Activated CD4-positive, alpha-beta memory T cell treated with anti-CD3 and anti-CD28 coated beads, Interleukin-2, amount 10 ng/mL, durations not matched to agents 7 days and 5 days (primary cell): Measurements from ENCODE around the gene PLXNC1. TPM values are rescaled to one million over a fixed set of nuclear protein-coding genes. Genes with fewer than 3 reads are reported as not detected.
A peak's percentile ranks its signal among the peaks of the same experiment; 100 is the strongest.

Experiments used
- CTCF ChIA-PET: fragments of 350-600 bp; sonication (Branson Sonifier 250); formaldehyde crosslinking; loops from one replicate; lab custom pipeline; 2021; ENCODE audit warnings: antibody characterized with exemption, inconsistent platforms; lab: Charles Lee
- POLR2A ChIA-PET: fragments of 350-600 bp; sonication (Branson Sonifier 250); formaldehyde crosslinking; loops from one replicate; lab custom pipeline; 2021; ENCODE audit warnings: antibody characterized with exemption; lab: Charles Lee
- DNase-seq: peaks from one replicate; pipeline ENCODE4 v3.0.0-alpha.2; 2020
- H3K27ac Mint-ChIP-seq: one replicate; pipeline ENCODE4 v1.8.0; 2021; ENCODE audit warnings: mild to moderate bottlenecking, mixed read lengths
- H3K27me3 Mint-ChIP-seq: one replicate; pipeline ENCODE4 v1.8.0; 2021; ENCODE audit warnings: mixed read lengths
- H3K36me3 Mint-ChIP-seq: one replicate; pipeline ENCODE4 v1.8.0; 2021; ENCODE audit warnings: low read depth, mixed read lengths
- H3K4me1 Mint-ChIP-seq: one replicate; pipeline ENCODE4 v1.8.0; 2021; ENCODE audit warnings: mixed read lengths
- H3K4me3 Mint-ChIP-seq: one replicate; pipeline ENCODE4 v1.8.0; 2021; ENCODE audit warnings: mild to moderate bottlenecking, mixed read lengths
- H3K9me3 Mint-ChIP-seq: one replicate; pipeline ENCODE4 v1.8.0; 2021; ENCODE audit warnings: mixed read lengths
- total RNA-seq, 2 experiments: library from RNA; stranded (reverse); gene quantifications; one replicate each; pipeline ENCODE4 v1.2.3, GENCODE V29; 2021

The PLXNC1 gene
- total RNA-seq, 2 experiments from 2014 or later = 27.0 to 27.1 TPM

- Mint-ChIP-seq H3K4me3 (no peak overlapping the region), H3K9me3 (no peaks in the 10 kb centered on the region), H3K27ac (no peak overlapping the region), H3K27me3 (no peaks in the 10 kb centered on the region), H3K36me3 (peaks cover 49% of the 10 kb centered on the region), H3K4me1 (no peaks in the 10 kb centered on the region)
- POLR2A ChIA-PET = no interaction called here
- DNase-seq = no peak
- CTCF ChIA-PET = no interaction called here
These were observed 74.1 kb downstream of the PLXNC1 start for GRCh38 chr12:94222351-94223084.

- no peaks in the 10 kb centered on the region for H3K27me3 Mint-ChIP-seq
- ChIA-PET CTCF (no interaction called here), POLR2A (interaction anchor here (0.9 kb wide), 1 partner anchor 74 kb away, joined by 3 read pairs; no protein-coding TSS in a partner anchor)
- H3K4me3 Mint-ChIP-seq = no peak overlapping the region
- H3K4me1 Mint-ChIP-seq = no peaks in the 10 kb centered on the region
- DNase-seq = no peak
- H3K9me3 Mint-ChIP-seq = peaks cover under 1% of the 10 kb centered on the region
- peaks cover 60% of the 10 kb centered on the region for H3K36me3 Mint-ChIP-seq
- H3K27ac Mint-ChIP-seq = no peak overlapping the region
These were observed 75.5 kb downstream of the PLXNC1 start for GRCh38 chr12:94223842-94224241.

- peaks cover 63% of the 10 kb centered on the region for H3K36me3 Mint-ChIP-seq
These were observed 77.1 kb downstream of the PLXNC1 start for GRCh38 chr12:94225506-94225905.

GRCh38 chr12:94225947-94226630 lies 77.7 kb downstream of the PLXNC1 start:
- Mint-ChIP-seq H3K4me3 (no peak overlapping the region), H3K4me1 (peaks cover 10% of the 10 kb centered on the region), H3K9me3 (peaks cover 5% of the 10 kb centered on the region), H3K36me3 (peaks cover 62% of the 10 kb centered on the region), H3K27me3 (no peaks in the 10 kb centered on the region), H3K27ac (no peak overlapping the region)
- ChIA-PET POLR2A (no interaction called here), CTCF (no interaction called here)
- no peak for DNase-seq

More at GRCh38 chr12:94225506-94225905, 77.1 kb downstream of the PLXNC1 start:
- CTCF ChIA-PET = no interaction called here
- peaks cover 5% of the 10 kb centered on the region for H3K9me3 Mint-ChIP-seq
- H3K4me1 Mint-ChIP-seq = peaks cover 7% of the 10 kb centered on the region
- H3K4me3 Mint-ChIP-seq = no peak overlapping the region
- POLR2A ChIA-PET = no interaction called here
- H3K27ac Mint-ChIP-seq = no peak overlapping the region
- H3K27me3 Mint-ChIP-seq = no peaks in the 10 kb centered on the region
- no peak for DNase-seq

- ChIA-PET POLR2A (no interaction called here), CTCF (no interaction called here)
- Mint-ChIP-seq H3K36me3 (peaks cover 60% of the 10 kb centered on the region), H3K4me1 (peaks cover 10% of the 10 kb centered on the region), H3K27ac (no peak overlapping the region), H3K9me3 (peaks cover 5% of the 10 kb centered on the region), H3K4me3 (no peak overlapping the region), H3K27me3 (no peaks in the 10 kb centered on the region)
- DNase-seq = no peak
These were observed 78.7 kb downstream of the PLXNC1 start for GRCh38 chr12:94227066-94227465.

- H3K36me3 Mint-ChIP-seq = peaks cover 60% of the 10 kb centered on the region
- H3K4me1 Mint-ChIP-seq = peaks cover 12% of the 10 kb centered on the region
- no peak overlapping the region for H3K27ac Mint-ChIP-seq
- peaks cover 5% of the 10 kb centered on the region for H3K9me3 Mint-ChIP-seq
- no peaks in the 10 kb centered on the region for H3K27me3 Mint-ChIP-seq
- no peak overlapping the region for H3K4me3 Mint-ChIP-seq
- ChIA-PET CTCF (no interaction called here), POLR2A (no interaction called here)
- DNase-seq = no peak
These were observed 80.1 kb downstream of the PLXNC1 start for GRCh38 chr12:94228488-94228907.

GRCh38 chr12:94229902-94230301 lies 81.5 kb downstream of the PLXNC1 start:
- no peak overlapping the region for H3K4me3 Mint-ChIP-seq
- H3K4me1 Mint-ChIP-seq = peaks cover 12% of the 10 kb centered on the region
- H3K9me3 Mint-ChIP-seq = peaks cover 5% of the 10 kb centered on the region
- peaks cover 48% of the 10 kb centered on the region for H3K36me3 Mint-ChIP-seq
- CTCF ChIA-PET = no interaction called here
- DNase-seq = no peak
- H3K27me3 Mint-ChIP-seq = no peaks in the 10 kb centered on the region
- H3K27ac Mint-ChIP-seq = no peak overlapping the region
- POLR2A ChIA-PET = no interaction called here

GRCh38 chr12:94230357-94230905 lies 82.1 kb downstream of the PLXNC1 start:
- ChIA-PET POLR2A (no interaction called here), CTCF (no interaction called here)
- peaks cover 12% of the 10 kb centered on the region for H3K4me1 Mint-ChIP-seq
- no peak for DNase-seq
- H3K27ac Mint-ChIP-seq = peak overlapping the region; percentile 24
- peaks cover 45% of the 10 kb centered on the region for H3K36me3 Mint-ChIP-seq
- no peak overlapping the region for H3K4me3 Mint-ChIP-seq
- no peaks in the 10 kb centered on the region for H3K27me3 Mint-ChIP-seq
- peaks cover 5% of the 10 kb centered on the region for H3K9me3 Mint-ChIP-seq

GRCh38 chr12:94231709-94232108 lies 83.3 kb downstream of the PLXNC1 start:
- DNase-seq = no peak
- peaks cover 5% of the 10 kb centered on the region for H3K9me3 Mint-ChIP-seq
- H3K27ac Mint-ChIP-seq = no peak overlapping the region
- H3K4me3 Mint-ChIP-seq = no peak overlapping the region
- H3K27me3 Mint-ChIP-seq = no peaks in the 10 kb centered on the region
- POLR2A ChIA-PET = no interaction called here
- H3K4me1 Mint-ChIP-seq = peaks cover 12% of the 10 kb centered on the region
- H3K36me3 Mint-ChIP-seq = peaks cover 41% of the 10 kb centered on the region
- CTCF ChIA-PET = no interaction called here

GRCh38 chr12:94235848-94236247 lies 87.5 kb downstream of the PLXNC1 start:
- no peak overlapping the region for H3K27ac Mint-ChIP-seq
- no peaks in the 10 kb centered on the region for H3K9me3 Mint-ChIP-seq
- ChIA-PET CTCF (no interaction called here), POLR2A (no interaction called here)
- H3K36me3 Mint-ChIP-seq = peaks cover 33% of the 10 kb centered on the region
- H3K4me1 Mint-ChIP-seq = peaks cover 2% of the 10 kb centered on the region
- H3K4me3 Mint-ChIP-seq = no peak overlapping the region
- DNase-seq = no peak
- no peaks in the 10 kb centered on the region for H3K27me3 Mint-ChIP-seq

GRCh38 chr12:94239332-94239993 lies 91.1 kb downstream of the PLXNC1 start:
- ChIA-PET POLR2A (interaction anchor here (1.7 kb wide), 1 partner anchor 31 kb away, joined by 3 read pairs; no protein-coding TSS in a partner anchor), CTCF (no interaction called here)
- Mint-ChIP-seq H3K36me3 (peaks cover 49% of the 10 kb centered on the region), H3K27me3 (no peaks in the 10 kb centered on the region), H3K27ac (no peak overlapping the region), H3K4me3 (no peak overlapping the region), H3K9me3 (no peaks in the 10 kb centered on the region), H3K4me1 (peaks cover 8% of the 10 kb centered on the region)
- no peak for DNase-seq

- peaks cover 56% of the 10 kb centered on the region for H3K36me3 Mint-ChIP-seq
- no peak overlapping the region for H3K4me3 Mint-ChIP-seq
- H3K27me3 Mint-ChIP-seq = no peaks in the 10 kb centered on the region
- no peak for DNase-seq
- POLR2A ChIA-PET = no interaction called here
- CTCF ChIA-PET = no interaction called here
- peaks cover 15% of the 10 kb centered on the region for H3K4me1 Mint-ChIP-seq
- no peaks in the 10 kb centered on the region for H3K9me3 Mint-ChIP-seq
- H3K27ac Mint-ChIP-seq = no peak overlapping the region
These were observed 91.8 kb downstream of the PLXNC1 start for GRCh38 chr12:94240171-94240570.

GRCh38 chr12:94242901-94243300 lies 94.5 kb downstream of the PLXNC1 start:
- Mint-ChIP-seq H3K27me3 (no peaks in the 10 kb centered on the region), H3K27ac (no peak overlapping the region), H3K4me3 (no peak overlapping the region), H3K36me3 (peaks cover 66% of the 10 kb centered on the region), H3K4me1 (peaks cover 27% of the 10 kb centered on the region), H3K9me3 (no peaks in the 10 kb centered on the region)
- no peak for DNase-seq
- POLR2A ChIA-PET = interaction anchor here (0.7 to 2.1 kb wide), 4 partner anchors 20 to 808 kb away, joined by 3 to 7 read pairs (median 3); no protein-coding TSS in a partner anchor
- CTCF ChIA-PET = interaction anchor here (0.8 kb wide), 1 partner anchor 10 kb away, joined by 3 read pairs; no protein-coding TSS in a partner anchor
